ENCODE data around the gene FAM117A. TPM values are rescaled to one million over a fixed set of nuclear protein-coding genes. Genes with fewer than 3 reads are reported as not detected.

The FAM117A gene
- total and polyA plus RNA-seq, 2 donors (not counting 1 experiment from before 2014, with no cell fraction given) = 93.4 to 162 TPM

DNA sequence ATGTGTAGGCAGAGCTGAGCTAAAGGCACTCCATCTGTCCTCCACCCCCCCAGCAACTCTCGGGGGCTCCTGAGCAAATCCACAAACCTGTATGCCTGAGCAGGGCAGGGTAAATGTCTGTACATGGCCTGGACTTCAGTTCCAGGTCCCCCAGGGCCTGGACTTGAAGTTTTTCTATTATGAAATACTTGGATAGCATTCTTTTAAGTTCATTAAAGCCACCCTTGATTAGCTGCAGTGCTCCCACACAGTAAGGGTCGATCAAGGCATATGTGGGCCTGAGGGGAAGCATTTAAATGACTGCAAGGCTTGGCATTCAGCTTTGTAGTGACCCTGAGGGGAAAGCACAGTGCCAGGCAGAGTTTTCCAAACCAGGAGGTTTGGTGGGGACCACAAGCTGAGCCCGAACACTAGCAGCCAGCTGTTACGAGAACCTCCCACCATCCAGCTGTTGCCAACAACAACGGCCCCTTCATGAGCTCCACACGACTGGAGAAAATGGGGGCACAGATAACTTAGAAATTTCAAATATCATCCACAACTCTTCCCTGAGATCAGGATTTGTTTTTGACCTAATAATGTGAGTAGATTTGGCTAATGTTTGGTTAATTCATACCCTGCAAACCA lies 6.7 kb downstream of the FAM117A start:
- peaks cover 45 to 56% of the 10 kb centered on the region in 2 donors for H3K4me1 ChIP-seq (ENCODE audit: control insufficient read depth in 2 of 2, insufficient read depth in 2 of 2, low read length in 2 of 2)
- H3K4me3 Mint-ChIP-seq = no peak overlapping the region
- 95% methylated on average over 3 of the region's 6 CpGs for WGBS (ENCODE audit: insufficient coverage)

More for the DNA sequence above, 6.7 kb downstream of the FAM117A start:
- Histone ChIP-seq H3K9ac (ENCODE audit: low read length) (no peak overlapping the region), H3K27me3 (replicated peaks in 1 of 4; ENCODE audit: control extremely low read depth in 1 of 4, control insufficient read depth in 3 of 4, insufficient read depth in 4 of 4, low read length in 3 of 4) (no peaks in the 10 kb centered on the region), H4K20me1 (ENCODE audit: control insufficient read depth, insufficient read depth, low read length, poor library complexity, severe bottlenecking) (peaks cover 65% of the 10 kb centered on the region), H3K79me2 (ENCODE audit: control insufficient read depth, insufficient read depth, low read length) (peaks cover 97% of the 10 kb centered on the region), H3K36me3 (replicated peaks in 1 of 2; ENCODE audit: control extremely low read depth in 1 of 2, control insufficient read depth in 1 of 2, extremely low read depth in 1 of 2, insufficient read depth in 2 of 2, low read length in 1 of 2) (peaks cover 7 to 39% of the 10 kb centered on the region in 2 experiments), H3K9me3 (ENCODE audit: control extremely low read depth in 1 of 3, control insufficient read depth in 2 of 3, insufficient read depth in 1 of 3, low read length in 2 of 3) (no peaks in the 10 kb centered on the region), H3K27ac (ENCODE audit: low read length in 2 of 2) (no peak overlapping the region), H3K4me2 (replicated peaks; ENCODE audit: low read depth, low read length, poor library complexity, severe bottlenecking) (no peak overlapping the region), H2AFZ (ENCODE audit: insufficient read depth, low read depth, low read length, poor library complexity, severe bottlenecking) (no peak overlapping the region), H3K4me3 (ENCODE audit: control extremely low read depth in 1 of 5, extremely low read depth in 1 of 5, insufficient read depth in 1 of 5, low read depth in 2 of 5, low read length in 4 of 5) (no peak overlapping the region)
- Mint-ChIP-seq H3K4me1 (peaks cover 80% of the 10 kb centered on the region), H3K27ac (peak overlapping the region; percentile 20), H3K9me3 (ENCODE audit: insufficient read depth) (no peaks in the 10 kb centered on the region), H3K27me3 (no peaks in the 10 kb centered on the region)
- no peak for ATAC-seq (ENCODE audit: low read depth)
- intact Hi-C loops (cut with micrococcal nuclease) = no loop called here
- DNase-seq = no peak
- TF ChIP-seq EZH2 (IDR thresholded peaks at IDR 0.05; ENCODE audit: borderline replicate concordance, insufficient read depth, low read depth, low read length, poor library complexity, severe bottlenecking) = no peak
- TF ChIP-seq, protein P1, sequence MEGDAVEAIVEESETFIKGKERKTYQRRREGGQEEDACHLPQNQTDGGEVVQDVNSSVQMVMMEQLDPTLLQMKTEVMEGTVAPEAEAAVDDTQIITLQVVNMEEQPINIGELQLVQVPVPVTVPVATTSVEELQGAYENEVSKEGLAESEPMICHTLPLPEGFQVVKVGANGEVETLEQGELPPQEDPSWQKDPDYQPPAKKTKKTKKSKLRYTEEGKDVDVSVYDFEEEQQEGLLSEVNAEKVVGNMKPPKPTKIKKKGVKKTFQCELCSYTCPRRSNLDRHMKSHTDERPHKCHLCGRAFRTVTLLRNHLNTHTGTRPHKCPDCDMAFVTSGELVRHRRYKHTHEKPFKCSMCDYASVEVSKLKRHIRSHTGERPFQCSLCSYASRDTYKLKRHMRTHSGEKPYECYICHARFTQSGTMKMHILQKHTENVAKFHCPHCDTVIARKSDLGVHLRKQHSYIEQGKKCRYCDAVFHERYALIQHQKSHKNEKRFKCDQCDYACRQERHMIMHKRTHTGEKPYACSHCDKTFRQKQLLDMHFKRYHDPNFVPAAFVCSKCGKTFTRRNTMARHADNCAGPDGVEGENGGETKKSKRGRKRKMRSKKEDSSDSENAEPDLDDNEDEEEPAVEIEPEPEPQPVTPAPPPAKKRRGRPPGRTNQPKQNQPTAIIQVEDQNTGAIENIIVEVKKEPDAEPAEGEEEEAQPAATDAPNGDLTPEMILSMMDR (IDR thresholded peaks at IDR 0.05) = no peak
- ChIA-PET CTCF (interaction anchor here (2.1 kb wide), 1 partner anchor 10 kb away, joined by 8 read pairs; no protein-coding TSS in a partner anchor), POLR2A (no interaction called here)

Data from B cell (primary cell).